Medulla oblongata (tissue), 1 donor: Measurements from ENCODE around the gene LIMS1.

ENCODE experiments used
- DNase-seq: peaks from one replicate; pipeline ENCODE4 v3.0.0-alpha.2; 2015; ENCODE audit errors: extremely low spot score

Gene LIMS1

DNA sequence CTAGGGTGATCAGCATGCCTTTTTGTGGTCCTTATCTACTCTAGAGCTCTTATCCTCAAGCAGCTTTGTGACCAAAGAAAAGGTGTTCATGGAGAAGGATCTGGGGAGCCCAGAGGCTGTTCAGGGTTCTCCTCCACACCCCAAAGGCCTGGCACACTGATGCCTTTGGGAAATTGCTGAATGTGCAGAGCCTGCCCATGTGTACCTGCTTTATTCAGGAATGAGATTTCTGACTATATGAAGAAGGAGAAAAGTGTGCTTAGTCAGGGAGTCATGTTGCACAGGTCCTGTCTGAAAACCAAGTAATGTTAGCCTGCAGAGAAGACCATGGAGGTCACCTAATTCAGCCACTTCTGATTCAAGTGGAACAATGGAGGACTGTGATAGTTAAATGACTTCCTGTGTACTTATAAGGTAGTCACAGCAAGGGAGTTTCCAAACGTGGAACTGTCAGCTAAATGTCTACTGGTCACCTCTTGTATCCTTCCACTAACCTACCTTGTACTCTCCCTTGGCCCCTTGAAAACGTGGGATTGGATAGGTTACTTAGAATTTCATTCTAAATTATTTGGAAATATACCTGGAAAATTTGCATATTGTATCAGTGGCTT, 81.3 kb downstream of the LIMS1 start:
- DNase-seq, result no peak

DNA sequence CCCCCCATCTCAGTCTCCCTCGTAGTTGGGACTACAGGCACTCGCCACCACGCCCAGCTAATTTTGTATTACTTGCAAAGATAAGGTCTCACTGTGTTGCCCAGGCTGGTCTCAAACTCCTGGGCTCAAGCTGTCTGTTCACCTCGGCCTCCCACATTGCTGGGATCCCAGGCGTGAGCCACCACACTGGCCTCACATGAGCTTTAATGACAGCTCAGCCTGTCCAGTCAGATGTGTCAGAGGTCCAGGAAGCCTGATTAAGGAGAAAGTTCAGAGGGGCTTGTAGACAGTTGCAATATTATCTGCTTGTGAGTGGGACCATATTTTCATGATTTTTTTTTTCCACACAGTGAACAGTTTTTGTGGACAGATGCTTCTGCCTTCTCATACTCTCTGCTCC, 82.0 kb downstream of the LIMS1 start:
- no peak for DNase-seq

DNA sequence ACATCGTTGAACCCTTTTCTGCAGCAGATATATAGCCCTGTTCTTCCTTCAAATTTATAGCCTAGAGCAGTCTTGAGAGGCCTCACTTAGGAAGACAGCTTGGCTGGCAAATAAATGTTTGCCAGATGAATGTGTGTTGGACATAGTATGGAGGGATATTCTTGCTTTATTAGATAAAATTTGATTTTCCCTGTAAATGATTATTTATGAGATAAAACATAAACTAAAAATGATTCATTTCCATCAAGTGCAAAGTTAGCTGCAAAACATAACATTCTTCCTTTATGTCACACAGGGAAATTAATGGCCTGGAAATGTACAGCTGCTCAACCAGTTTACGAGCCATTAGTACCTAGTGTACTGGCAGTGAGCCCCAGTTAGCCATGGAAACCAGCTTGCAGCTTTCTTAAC, 82.5 kb downstream of the LIMS1 start:
- no peak for DNase-seq

DNA sequence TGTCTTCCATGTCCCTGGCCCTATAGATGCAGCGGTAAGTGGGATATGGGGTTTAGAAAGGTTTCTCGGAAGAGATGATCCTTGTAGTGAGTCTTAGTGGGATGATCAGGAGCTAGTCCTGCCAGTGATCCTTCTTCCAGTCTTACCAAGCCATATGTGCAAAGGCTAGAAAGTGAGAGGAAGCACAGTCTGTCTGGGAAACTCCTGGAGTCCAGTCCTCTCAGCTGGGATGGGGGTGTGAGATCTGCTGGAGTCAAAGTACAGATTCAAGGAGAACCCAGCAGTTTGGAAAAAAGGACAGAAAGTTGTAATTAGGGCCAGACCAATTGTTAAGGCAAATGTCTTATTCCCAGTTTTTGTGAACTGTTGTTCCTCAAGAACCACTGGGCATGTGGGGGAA, 83.3 kb downstream of the LIMS1 start:
- DNase-seq, result no peak

DNA sequence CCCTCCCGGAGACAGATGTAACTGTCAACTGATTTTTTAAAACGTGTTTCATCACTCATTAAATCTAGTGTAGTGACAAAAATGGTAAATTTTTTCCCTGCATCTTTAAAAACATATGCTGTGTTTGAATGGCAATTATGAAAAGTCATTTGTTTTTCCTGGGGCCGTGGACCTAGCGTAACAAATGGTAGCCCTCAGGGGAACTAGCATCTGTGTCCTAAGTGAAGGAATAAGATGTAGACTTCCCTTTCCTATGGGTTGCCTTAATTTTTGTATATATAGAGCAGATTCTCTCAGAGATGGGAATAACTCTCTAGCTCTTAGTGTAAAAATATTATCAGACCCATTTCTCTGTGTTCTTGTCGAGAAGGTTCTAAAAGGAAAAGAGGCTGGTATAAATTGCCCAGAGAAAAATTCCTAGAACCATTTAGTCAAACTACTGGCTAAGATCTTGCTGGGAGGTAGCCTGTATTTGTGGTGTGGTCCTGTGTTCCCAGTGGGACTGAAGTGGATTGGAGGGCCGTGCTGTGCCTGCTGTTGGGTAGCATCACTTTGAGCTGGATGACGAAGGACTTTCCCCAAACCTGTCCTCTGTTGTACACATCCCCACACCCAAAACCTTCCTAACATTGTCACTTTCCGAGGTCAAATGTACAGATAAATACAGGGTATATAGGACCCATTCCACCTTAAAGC, 85.8 kb downstream of the LIMS1 start:
- DNase-seq, result no peak

DNA sequence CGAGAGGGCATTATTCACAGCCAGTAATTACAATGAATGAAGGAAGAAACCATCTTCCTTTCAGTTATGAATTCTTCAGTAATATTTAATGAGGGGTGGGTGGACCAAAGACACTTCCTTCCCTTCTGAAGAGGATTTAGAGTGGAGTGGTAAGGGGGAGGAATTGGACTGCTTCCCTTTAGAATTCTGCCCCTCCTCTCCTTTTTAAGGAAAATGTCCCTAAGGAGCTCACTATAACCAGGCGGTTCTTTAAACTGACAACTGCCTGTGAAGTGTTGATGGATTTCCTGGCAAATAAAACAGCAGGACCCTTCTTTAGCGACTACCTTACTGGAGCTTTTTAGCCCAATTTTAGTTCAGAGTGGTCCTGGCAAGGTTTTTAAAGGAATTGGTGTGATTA, 86.4 kb downstream of the LIMS1 start:
- no peak for DNase-seq

DNA sequence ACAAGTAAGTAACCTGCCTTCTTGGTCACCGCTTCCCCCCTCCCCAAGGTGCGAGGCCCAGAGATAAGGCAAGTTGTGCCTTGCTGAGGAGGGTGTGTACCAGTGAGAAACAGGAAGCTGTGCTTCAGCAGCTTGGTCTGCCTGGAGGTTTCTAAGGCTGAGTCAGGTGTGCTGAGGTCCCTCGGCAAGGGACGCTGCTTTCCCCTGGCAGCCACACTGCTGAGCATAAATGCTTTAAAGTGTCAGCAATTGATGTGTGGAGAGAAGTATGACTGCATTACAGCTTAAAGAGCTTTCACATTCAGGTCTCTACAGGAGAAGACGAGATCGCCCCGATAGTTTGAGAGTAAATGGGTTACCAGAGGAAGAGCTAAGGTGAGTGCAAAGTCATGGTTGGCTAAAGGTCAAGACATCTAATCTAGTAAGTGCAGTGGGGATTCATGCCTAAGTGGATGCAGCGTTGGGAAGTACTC, 86.9 kb downstream of the LIMS1 start:
- DNase-seq, result no peak

DNA sequence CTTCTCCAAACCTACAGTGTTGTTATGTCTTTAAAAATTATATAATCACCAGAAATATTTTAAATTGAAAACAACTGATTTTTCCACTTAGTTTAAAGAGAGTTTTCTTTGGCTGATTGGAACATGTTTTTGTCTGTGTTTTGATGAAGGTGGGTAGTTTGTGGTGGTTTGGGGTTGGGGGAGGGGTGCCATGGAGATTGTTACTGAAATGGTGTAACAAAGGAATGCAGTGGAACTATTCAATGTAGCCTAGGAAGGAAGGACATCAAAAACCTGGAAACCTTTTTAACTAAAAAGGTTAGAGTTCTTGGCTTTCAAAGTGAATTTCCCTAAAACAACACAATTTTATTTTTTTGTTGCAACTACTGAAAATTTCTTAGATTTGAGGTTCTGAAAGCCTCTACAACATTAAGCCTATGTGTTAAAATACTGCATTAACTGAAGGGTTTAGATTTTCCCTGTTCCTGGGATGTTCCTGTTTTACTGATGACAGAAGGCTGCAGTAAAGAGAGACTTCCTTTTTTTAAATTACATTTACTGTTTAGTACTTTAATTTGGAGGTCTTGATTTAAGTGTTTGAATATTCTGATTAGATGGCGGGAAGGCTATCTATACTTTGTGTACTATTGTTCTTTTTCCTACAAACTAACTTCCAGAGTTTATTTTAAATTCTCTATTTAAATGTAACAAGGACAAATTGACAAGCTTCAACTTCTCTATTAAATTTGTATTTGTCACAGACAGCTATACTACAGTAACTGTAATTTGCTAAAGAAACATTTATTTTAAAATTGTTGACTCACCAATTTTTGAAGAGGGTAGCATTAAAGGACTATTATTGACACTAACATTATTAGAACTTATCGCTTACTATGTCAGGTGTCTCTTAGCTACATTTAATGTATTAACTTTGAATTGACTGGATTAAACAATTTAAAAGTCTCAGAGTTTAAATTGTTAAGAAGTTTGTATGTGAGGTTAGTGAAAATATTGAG, 87.7 kb downstream of the LIMS1 start:
- DNase-seq, result no peak

DNA sequence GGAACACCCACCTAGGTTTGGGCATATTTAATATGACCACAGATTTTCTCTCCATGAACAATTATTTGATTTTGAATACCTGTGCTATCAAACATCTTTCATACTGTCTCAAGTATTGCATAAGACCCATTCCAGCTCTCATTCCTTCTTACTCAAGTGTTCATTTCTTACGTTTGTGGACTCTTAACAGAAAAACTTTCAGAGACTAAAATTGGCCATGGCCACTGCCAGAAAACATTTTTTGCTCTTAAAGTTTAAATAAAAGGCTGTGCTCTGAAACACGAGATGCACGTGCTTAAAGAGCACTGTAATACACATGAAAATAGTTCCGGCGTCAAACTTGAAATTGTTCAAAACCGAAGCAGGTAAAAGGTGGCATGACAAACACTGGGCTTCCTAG, 89.3 kb downstream of the LIMS1 start:
- no peak for DNase-seq

DNA sequence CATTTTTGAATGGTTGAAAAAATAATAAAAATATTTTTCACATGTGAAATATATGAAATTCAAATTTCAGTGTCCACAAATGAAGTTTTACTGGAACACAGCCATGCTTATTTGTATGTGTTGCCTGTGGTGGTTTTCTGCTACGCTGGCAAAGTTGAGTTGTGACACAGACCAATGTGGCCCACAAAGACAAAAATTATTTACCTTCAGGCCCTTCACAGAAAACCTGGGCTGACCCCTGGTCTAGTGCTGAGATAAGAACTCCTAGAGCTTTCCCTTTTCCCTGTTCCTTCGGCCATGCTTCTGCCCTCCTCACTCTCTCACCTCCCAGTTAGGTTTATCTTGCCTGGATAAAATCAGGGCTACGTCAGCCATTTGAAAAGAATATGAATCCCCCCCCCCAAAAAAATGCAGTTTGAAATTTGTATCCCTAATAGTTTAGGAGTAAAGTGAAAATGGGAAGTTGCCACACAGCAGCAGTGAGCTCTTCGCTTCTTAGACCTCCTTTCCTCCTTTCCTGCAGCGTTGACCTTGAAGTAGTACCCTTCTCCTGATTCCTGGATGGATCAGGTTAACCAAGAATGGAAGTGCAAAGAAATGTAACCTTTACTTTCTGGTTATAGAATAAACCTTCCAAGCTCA, 91.0 kb downstream of the LIMS1 start:
- DNase-seq, result no peak

DNA sequence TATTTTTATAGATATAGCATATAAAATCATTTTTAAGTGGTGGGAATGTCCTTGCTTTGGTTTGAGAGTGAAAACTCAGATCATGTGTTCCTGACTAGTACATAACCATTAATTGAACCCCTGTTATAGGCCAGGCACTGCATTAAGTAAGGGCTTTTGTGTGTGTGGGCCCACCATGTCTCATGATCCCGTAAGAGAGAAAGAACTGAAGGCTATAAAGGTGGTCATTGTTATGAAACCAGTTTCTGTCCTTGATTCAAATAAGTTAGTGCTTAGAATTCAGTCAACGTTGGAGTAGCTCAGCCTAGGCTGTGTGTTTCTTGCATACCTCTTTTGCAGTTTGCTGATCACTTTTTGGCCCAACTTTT, 91.5 kb downstream of the LIMS1 start:
- DNase-seq, result no peak

DNA sequence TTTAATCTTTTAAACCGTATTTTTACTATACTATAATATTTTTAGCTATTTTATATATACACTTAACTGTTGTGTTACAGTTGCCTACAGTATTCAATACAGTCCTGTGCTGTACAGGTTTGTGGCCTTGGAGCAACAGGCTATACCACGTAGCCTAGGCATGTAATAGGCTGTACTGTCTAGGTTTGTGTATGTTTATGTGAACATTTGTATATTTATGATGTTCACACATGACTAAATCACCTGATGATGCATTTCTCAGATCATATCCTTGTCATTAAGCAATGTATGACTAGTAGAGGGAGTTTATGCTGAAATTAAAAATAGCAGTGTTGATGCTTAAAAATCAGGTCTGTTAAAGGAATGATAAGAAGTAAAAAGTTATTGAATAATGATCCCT, 92.7 kb downstream of the LIMS1 start:
- no peak for DNase-seq

DNA sequence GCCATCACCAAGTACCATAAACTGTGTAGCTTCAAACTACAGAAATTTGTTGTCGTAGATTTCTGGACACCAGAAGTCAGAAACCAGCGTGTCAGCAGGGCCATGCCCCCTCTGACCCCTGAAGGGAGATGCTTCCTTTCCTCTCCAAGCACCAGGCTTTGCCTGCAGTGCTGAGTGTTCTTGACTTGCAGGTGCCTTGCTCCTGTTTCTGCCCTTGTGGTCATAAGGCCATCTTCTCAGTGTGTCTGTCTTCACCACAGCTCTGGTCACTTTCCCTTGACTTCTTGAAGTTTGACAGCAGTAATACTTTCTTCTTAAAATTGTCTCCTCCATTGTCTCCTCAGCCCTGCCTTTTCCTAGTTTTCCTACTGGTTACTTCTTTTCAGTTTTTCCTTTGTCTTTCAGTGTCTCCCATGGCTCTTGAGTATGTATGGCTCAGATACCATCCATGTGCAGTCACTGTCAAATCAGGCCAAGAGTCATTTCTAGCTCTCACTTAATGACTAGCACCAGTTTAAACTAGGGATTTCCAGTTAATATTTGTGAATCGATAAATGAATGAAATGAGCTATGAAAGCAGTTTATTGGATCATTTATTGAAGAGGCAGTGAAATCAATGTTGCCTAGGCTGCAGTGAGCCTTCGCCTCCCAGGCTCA, 93.8 kb downstream of the LIMS1 start:
- DNase-seq, result no peak

DNA sequence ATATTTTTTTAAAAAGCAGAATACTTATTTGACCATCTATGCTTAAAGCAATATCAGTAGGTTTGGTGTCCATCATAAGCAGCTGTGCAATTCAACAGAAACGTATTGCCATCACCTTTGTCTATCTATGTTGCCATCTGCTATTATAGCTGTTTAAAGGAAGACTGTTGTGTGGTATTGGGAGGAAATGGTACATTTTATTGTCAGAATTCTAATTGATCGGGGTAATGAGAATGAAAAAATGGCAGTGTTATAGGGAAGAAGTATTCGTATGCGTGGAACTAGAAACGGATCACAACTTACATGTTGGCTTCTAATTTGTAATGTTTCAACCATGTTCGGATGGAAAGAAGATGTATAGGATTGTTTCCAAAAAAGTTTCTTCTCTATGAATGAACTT, 94.7 kb downstream of the LIMS1 start:
- no peak for DNase-seq

DNA sequence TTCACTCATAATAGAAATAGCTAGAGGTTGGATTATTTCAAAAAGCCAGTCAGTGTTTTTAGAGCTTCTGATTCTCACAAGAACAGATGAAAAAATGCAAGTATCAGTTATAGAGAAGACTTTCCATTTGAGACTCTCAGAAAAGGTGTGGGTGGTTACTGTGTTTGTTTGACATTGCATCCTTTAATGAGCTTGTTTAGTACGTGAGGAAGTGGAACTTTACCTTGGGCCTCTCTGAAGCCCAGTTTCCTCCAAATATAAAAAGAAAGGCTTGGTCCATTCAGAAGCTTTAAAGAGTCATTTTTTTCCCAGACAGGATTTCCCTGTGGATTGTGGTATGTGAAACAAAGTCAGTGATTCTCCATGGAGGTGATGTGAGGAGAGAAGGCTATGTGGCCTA, 95.1 kb downstream of the LIMS1 start:
- DNase-seq, result no peak

DNA sequence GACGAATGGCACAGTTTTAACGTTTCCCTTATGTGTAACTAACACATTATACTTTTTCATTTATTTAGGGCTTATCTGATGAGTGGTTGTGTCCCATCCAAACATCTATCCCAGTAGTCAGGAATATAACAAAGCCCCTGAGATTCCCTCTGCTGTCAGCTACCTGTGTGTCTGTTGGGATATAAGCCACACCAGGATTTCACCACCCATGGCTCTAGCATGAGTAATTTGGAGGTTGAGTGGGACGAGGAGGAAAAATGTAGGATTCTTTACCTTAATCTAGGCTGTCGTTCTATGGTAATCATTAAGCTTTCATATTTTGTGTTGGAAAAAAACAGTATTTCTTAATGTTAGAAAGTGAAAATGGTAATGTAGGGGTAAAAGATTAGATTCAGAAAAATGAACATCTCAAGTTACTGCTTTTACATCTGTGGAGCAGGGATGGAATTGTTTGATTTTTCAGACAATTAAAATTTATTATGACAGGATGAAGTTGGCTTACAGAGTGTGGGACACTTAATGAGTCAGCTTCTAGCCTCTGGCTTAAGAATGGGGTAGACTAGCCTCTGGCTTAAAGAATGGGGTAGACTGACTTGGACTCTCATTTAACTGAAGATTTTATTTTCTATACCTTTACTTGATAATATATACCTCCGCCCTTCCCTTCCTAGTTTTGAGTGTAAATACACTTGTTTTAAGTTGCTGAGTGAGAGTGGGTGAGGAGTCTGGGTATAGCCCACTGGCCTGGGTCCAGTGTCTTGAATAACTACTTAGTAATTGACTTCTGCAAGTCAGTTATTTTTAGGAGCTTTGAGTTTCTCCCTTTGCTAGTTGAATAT, 96.5 kb downstream of the LIMS1 start:
- no peak for DNase-seq

DNA sequence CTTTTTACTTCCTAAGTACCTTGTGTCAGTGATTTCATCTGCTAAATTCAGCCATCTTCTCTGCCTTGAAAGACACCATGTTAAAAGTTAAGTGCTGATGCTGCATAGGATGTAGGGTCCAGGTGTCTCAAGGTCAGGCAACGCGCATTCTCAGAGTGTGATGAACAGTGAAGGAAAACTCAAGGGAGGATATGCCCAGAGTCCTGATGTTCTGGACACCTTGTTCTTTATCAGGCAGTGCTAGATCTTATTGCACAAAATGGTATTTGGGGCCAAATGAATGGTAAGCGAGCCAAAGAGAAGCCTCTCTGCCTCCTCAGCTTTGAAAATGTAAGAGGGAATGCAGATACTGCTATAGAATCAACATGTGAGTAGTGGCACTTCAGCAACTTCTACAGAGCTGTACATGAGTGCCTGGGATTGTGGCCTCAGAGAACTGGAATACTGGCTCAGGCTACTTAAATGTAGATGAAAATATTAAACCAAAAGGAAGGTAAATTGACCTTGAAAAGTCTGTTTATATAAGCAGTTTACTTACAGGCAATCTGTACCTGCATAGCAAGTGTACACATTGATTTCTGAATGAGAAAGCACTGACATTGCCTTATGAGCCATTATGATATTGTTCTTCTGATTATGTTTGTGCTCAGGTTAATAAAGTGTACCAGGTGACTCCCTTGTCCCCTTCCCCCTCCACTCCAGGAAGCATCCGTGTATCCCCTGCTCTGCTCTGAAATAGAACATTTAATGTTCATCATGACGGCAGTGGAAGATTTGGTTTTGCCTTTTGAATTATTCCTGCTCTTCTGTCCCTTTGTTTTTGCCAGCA, 98.3 kb downstream of the LIMS1 start:
- DNase-seq, result no peak

DNA sequence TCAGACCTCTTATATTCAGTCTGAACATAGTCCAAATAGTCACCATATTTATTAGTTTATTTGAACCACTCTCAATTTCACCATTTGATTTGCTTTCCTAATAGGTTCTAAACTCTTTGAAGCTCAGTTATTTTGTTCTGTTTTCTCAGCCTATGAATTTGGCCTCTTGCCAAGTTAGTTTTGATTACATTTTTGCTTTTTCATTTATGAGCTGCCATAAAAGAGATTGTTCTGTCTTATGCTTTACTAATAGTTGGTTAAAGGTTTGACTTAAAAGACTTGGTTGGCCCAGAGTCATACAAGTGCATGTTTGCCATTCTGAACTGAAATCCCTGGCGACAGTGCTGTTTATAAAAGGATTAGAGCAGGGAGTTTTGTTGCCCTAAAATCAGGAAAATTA, 99.1 kb downstream of the LIMS1 start:
- DNase-seq, result no peak

DNA sequence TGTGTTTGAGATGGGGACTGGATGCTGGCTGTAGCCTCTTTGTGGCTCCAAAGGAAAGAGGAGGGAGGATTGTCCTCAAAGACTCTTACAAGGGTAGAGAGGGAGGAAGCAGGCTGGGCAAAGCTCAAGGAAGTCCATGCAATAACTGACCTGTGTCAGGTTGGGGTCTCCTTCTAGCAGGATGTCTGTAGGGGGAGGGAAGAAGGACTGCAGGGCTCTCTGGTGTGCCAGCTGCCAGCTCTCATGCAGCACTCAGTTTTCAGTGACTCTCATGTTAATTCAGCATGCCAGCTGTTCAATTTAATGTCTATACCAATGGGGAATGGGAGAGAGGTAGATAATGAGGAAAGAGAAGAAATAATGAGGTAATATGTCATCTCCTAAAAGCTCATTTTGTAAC, 99.7 kb downstream of the LIMS1 start:
- DNase-seq, result no peak
